ENCODE results near the gene ZNF616. TPM values are rescaled to one million over a fixed set of nuclear protein-coding genes. Genes with fewer than 3 reads are reported as not detected.

The ZNF616 gene
- total RNA-seq, 1 donor from 2014 or later, result 13.1 TPM

DNA sequence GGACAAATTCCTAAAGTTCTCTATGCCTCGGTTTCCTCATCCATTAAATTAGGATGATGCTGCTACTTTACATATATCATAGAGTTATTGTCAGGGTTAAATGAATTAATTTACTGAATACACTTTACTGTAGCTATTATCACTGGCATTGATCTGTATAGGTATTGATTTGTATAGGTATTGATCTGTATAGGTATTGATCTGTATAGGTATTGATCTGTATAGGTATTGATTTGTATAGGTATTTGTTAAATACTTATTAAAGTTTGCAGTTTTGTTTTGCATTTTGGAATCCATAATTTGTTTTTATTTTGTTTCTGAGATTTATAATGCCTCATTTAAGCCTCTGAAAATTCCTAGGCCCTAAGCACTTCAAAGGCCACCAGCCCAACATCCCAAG lies 47.7 kb upstream of the ZNF616 start:
- H3K4me1 ChIP-seq (ENCODE audit: insufficient read depth, low read length), result peaks cover 15% of the 10 kb centered on the region
- FAIRE-seq (no peak), DNase-seq (ENCODE audit: low read depth) (no peak)
- peaks cover 16% of the 10 kb centered on the region for H4K20me1 ChIP-seq (ENCODE audit: insufficient read depth, low read length)
- Mint-ChIP-seq H3K9me3 (ENCODE audit: unreplicated experiment) (no peaks in the 10 kb centered on the region), H3K36me3 (ENCODE audit: low read depth, unreplicated experiment) (peaks cover 5% of the 10 kb centered on the region), H3K4me1 (ENCODE audit: low read depth, unreplicated experiment) (peaks cover 13% of the 10 kb centered on the region), H3K27me3 (ENCODE audit: low read depth, unreplicated experiment) (no peaks in the 10 kb centered on the region), H3K27ac (ENCODE audit: unreplicated experiment) (no peak overlapping the region), H3K4me3 (ENCODE audit: unreplicated experiment) (no peak overlapping the region)
- H3K4me2 ChIP-seq (ENCODE audit: low read length), result no peak overlapping the region
- no peaks in the 10 kb centered on the region for H3K9me3 ChIP-seq (ENCODE audit: insufficient read depth, low read depth, low read length)
- no peak overlapping the region for H3K27ac ChIP-seq (ENCODE audit: low read depth, low read length)
- peaks cover 25% of the 10 kb centered on the region for H3K79me2 ChIP-seq (ENCODE audit: insufficient read depth, low read length)
- H3K4me3 ChIP-seq (ENCODE audit: insufficient read depth, low read depth, low read length), result no peak overlapping the region
- no peak for TF ChIP-seq EZH2 (IDR thresholded peaks at IDR 0.05; ENCODE audit: insufficient read depth, low read length)
- TF ChIP-seq, protein P1, sequence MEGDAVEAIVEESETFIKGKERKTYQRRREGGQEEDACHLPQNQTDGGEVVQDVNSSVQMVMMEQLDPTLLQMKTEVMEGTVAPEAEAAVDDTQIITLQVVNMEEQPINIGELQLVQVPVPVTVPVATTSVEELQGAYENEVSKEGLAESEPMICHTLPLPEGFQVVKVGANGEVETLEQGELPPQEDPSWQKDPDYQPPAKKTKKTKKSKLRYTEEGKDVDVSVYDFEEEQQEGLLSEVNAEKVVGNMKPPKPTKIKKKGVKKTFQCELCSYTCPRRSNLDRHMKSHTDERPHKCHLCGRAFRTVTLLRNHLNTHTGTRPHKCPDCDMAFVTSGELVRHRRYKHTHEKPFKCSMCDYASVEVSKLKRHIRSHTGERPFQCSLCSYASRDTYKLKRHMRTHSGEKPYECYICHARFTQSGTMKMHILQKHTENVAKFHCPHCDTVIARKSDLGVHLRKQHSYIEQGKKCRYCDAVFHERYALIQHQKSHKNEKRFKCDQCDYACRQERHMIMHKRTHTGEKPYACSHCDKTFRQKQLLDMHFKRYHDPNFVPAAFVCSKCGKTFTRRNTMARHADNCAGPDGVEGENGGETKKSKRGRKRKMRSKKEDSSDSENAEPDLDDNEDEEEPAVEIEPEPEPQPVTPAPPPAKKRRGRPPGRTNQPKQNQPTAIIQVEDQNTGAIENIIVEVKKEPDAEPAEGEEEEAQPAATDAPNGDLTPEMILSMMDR (IDR thresholded peaks at IDR 0.05; ENCODE audit: insufficient read depth, low read depth, low read length), result no peak
- no peaks in the 10 kb centered on the region for H3K36me3 ChIP-seq (ENCODE audit: insufficient read depth, low read length)
- no peak overlapping the region for H2AFZ ChIP-seq (ENCODE audit: low read depth, low read length)
- no peaks in the 10 kb centered on the region for H3K27me3 ChIP-seq (ENCODE audit: insufficient read depth, low read length)
- H3K9ac ChIP-seq (ENCODE audit: low read length), result no peak overlapping the region

DNA sequence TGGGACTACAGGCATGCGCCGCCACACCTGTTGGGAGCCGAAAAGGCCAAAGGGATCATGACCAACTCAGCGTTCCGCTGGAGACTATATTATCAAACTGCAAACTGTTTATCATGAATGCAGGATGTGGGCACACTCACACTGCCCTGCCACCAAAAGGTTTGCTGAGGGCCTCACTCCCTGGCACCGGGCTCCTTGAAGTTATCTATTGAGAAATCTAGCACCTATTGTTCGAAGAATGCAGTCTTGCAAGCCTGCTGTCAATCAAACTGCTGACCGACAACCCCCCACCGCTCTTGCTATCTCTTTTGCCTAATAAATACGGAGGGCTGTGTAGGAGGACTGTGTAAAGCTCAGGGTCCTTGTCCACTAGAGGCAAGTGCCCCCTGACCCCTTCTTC lies 36.8 kb upstream of the ZNF616 start:
- H2AFZ ChIP-seq (ENCODE audit: low read depth, low read length), result no peak overlapping the region
- no peak overlapping the region for H3K4me2 ChIP-seq (ENCODE audit: low read length)
- H3K4me3 ChIP-seq (ENCODE audit: insufficient read depth, low read depth, low read length), result no peak overlapping the region
- Mint-ChIP-seq H3K27ac (ENCODE audit: unreplicated experiment) (no peak overlapping the region), H3K36me3 (ENCODE audit: low read depth, unreplicated experiment) (peaks cover 8% of the 10 kb centered on the region), H3K9me3 (ENCODE audit: unreplicated experiment) (peaks cover 19% of the 10 kb centered on the region), H3K4me3 (ENCODE audit: unreplicated experiment) (no peak overlapping the region), H3K4me1 (ENCODE audit: low read depth, unreplicated experiment) (no peaks in the 10 kb centered on the region), H3K27me3 (ENCODE audit: low read depth, unreplicated experiment) (no peaks in the 10 kb centered on the region)
- no peak overlapping the region for H3K9ac ChIP-seq (ENCODE audit: low read length)
- no peaks in the 10 kb centered on the region for H4K20me1 ChIP-seq (ENCODE audit: insufficient read depth, low read length)
- H3K27ac ChIP-seq (ENCODE audit: low read depth, low read length), result no peak overlapping the region
- no peaks in the 10 kb centered on the region for H3K9me3 ChIP-seq (ENCODE audit: insufficient read depth, low read depth, low read length)
- no peaks in the 10 kb centered on the region for H3K27me3 ChIP-seq (ENCODE audit: insufficient read depth, low read length)
- no peak for FAIRE-seq
- no peaks in the 10 kb centered on the region for H3K4me1 ChIP-seq (ENCODE audit: insufficient read depth, low read length)
- H3K36me3 ChIP-seq (ENCODE audit: insufficient read depth, low read length), result no peaks in the 10 kb centered on the region
- no peak for DNase-seq (ENCODE audit: low read depth)
- TF ChIP-seq, protein P1 (IDR thresholded peaks at IDR 0.05; ENCODE audit: insufficient read depth, low read depth, low read length), result no peak
- TF ChIP-seq EZH2 (IDR thresholded peaks at IDR 0.05; ENCODE audit: insufficient read depth, low read length), result no peak
- H3K79me2 ChIP-seq (ENCODE audit: insufficient read depth, low read length), result no peaks in the 10 kb centered on the region

DNA sequence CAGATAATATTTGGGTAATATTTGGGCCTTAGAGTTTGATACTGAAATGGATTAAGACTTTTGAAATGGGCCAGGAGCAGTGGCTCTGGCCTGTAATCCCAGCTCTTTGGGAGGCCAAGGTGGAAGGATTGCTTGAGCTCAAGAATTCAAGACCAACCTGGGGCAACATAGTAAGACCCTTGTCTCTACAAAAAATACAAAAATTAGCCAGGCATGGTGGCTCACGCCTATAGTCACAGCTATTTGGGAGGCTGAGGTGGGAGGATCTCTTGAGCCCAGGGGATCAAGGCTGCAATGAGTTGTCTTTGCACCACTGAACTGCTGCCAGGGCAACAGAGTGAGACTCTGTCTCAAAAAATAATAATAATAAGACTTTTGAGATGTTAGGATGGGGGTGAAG lies 32.6 kb upstream of the ZNF616 start:
- no peak overlapping the region for H3K27ac Mint-ChIP-seq (ENCODE audit: unreplicated experiment)
- Histone ChIP-seq H3K4me2 (ENCODE audit: low read length) (peak overlapping the region; percentile 100), H3K27me3 (ENCODE audit: insufficient read depth, low read length) (no peaks in the 10 kb centered on the region), H3K4me1 (ENCODE audit: insufficient read depth, low read length) (peaks cover 2% of the 10 kb centered on the region), H2AFZ (ENCODE audit: low read depth, low read length) (no peak overlapping the region), H4K20me1 (ENCODE audit: insufficient read depth, low read length) (no peaks in the 10 kb centered on the region), H3K9ac (ENCODE audit: low read length) (no peak overlapping the region), H3K79me2 (ENCODE audit: insufficient read depth, low read length) (no peaks in the 10 kb centered on the region), H3K27ac (ENCODE audit: low read depth, low read length) (no peak overlapping the region), H3K36me3 (ENCODE audit: insufficient read depth, low read length) (peaks cover 8% of the 10 kb centered on the region), H3K4me3 (ENCODE audit: insufficient read depth, low read depth, low read length) (no peak overlapping the region), H3K9me3 (ENCODE audit: insufficient read depth, low read depth, low read length) (no peaks in the 10 kb centered on the region)
- no peaks in the 10 kb centered on the region for H3K27me3 Mint-ChIP-seq (ENCODE audit: low read depth, unreplicated experiment)
- no peak for FAIRE-seq
- peaks cover 20% of the 10 kb centered on the region for H3K36me3 Mint-ChIP-seq (ENCODE audit: low read depth, unreplicated experiment)
- no peak for TF ChIP-seq EZH2 (IDR thresholded peaks at IDR 0.05; ENCODE audit: insufficient read depth, low read length)
- TF ChIP-seq, protein P1 (IDR thresholded peaks at IDR 0.05; ENCODE audit: insufficient read depth, low read depth, low read length), result no peak
- no peak for DNase-seq (ENCODE audit: low read depth)
- H3K4me1 Mint-ChIP-seq (ENCODE audit: low read depth, unreplicated experiment), result peaks cover 2% of the 10 kb centered on the region
- peak overlapping the region; percentile 100 for H3K4me3 Mint-ChIP-seq (ENCODE audit: unreplicated experiment)
- H3K9me3 Mint-ChIP-seq (ENCODE audit: unreplicated experiment), result peaks cover 21% of the 10 kb centered on the region

All from astrocyte (in vitro differentiated cells and primary cell).